Measurements from ENCODE around the gene PGF.

Gene PGF

GRCh38 chr14:74977901-74978385, 22.5 kb upstream of the PGF start:
- DNase-seq: no peak

DNA sequence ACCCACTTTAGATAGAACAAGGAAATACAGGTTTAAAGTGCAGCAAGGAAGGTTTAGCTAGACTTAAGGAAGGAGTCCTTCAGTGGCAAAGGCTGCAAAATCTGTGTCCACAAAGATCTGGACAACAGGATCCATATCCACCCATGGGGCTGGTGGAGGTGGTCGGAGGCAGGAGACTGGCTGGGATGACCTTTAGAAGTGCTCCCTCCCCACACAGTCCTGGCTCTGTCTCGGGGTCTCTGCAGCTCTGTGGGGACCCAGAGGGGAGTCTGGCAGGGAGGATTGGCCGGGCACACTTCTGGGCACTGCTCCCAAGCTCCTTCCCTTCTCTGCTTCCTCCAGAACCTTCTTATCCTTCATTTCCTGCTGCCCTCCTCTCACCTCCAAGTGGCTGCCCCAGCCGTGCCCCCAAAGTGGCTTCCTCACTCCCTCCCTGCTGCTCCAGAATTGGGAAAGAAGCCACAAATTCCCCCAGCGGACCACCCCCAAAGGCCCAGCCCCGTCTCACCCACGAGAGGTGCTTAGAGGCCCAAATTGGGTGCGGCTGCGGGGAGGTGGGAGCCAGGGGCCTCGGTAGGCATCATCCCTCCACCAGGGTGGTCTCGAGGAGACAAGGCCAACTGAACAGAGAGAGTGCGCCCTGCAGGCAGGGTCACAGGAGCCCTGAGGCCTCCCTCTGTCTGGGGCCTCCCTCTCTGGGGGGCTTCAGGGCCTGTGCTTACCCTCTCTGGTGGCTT, 21.9 kb upstream of the PGF start:
- no peak for DNase-seq

GRCh38 chr14:74976264-74977113, 21.1 kb upstream of the PGF start:
- no peak for DNase-seq

- DNase-seq: no peak
Observed at GRCh38 chr14:74975059-74975810, 19.8 kb upstream of the PGF start.

DNA sequence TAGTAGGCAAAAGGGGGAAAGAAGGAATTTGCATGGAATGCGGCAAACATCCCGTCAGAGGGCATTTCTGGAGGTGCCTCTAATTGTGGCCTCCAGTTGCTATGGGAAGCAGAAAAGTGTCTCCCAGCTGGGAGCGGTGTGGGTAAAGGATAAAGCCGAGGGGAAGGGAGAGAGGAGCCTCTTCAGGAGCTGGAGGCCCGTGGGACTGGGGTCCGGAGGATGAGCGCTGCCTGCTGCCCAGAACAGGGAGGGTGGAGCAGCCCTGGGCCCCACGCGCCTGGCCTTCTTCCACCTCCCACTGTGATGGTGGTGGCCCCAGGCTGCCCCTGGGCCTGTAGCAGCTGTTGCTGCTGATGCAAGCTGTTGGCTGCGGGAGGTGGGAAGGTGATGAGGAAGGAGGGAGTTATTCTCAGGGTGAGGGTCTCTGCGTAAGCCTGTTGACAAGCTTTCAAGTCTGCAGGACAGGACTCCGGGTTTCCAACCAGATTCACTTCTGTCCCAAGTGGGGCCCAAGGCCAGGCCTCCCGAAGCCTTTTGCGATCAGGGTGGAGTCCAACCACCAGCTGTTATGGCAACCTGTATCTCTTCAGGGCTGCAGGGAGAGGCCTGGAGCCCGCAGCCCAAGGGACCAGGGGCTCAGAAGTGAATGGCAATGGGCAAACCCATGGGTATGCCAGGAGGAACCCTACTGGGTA, 19.1 kb upstream of the PGF start:
- no peak for DNase-seq

GRCh38 chr14:74973905-74974363, 18.5 kb upstream of the PGF start:
- no peak for DNase-seq

GRCh38 chr14:74973003-74973653, 17.7 kb upstream of the PGF start:
- DNase-seq: peak in 1 of 2 donors; percentile 23

- no peak for DNase-seq
Observed at GRCh38 chr14:74968811-74969210, 13.4 kb upstream of the PGF start.

- no peak for DNase-seq
Observed at GRCh38 chr14:74965486-74966153, 10.2 kb upstream of the PGF start.

GRCh38 chr14:74964787-74965485, 9.5 kb upstream of the PGF start:
- DNase-seq: no peak

DNA sequence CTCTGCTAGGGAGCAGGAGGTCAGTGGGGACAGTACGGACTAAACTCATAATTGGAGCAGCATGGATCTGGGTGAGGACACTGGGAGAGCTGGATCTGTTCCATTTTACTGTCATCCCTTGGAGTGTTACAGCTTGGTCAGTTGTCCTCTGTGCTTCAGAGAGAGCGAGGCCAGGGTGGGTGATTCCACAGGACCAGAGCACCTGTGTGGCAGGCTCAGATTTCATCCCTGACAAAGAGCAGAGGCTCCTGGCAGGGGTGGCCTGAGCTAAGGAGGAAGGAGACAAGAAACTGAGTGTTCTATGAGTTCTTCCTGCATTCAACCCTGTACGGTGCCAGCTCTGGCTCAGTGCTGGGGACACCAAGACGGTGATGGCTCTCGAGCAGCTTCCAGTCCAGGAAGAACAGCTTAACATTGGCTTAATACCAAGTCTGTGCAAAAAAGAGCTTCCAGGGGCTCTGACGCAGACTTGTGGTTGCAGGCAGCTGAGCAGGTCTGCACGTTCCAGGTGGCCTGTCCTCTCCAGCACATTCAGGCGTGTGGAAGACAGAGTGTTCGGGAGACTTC, 8.4 kb upstream of the PGF start:
- DNase-seq: no peak

DNA sequence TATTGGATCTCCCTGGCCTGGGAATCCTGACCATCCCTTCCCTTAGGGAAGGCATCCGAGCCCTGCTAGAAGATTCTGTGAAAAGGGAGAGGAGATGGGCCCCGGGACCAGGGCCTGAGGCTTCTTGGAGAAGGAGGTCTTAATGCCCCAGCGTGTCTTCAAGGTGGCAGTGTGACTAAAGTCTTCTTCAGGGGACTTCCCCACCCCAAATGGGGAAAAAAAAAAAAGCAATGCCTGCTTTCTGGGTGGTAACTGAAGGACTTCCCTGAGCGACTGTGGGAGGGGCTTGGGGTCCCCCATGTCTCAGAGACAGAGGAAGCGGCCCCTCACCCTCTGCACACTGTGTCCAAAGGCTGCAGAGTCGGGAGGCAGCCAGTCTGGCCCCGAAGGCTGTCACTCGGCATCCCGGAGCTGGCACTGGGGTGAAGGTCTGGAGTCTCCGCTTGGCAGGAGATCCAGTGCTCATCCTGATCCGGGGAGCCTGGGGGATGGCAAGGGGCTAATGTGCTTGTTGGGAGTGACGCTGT, 7.8 kb upstream of the PGF start:
- DNase-seq: no peak

- peak in 1 of 2 donors; percentile 32 for DNase-seq
Observed at GRCh38 chr14:74962493-74962892, 7.1 kb upstream of the PGF start.

DNA sequence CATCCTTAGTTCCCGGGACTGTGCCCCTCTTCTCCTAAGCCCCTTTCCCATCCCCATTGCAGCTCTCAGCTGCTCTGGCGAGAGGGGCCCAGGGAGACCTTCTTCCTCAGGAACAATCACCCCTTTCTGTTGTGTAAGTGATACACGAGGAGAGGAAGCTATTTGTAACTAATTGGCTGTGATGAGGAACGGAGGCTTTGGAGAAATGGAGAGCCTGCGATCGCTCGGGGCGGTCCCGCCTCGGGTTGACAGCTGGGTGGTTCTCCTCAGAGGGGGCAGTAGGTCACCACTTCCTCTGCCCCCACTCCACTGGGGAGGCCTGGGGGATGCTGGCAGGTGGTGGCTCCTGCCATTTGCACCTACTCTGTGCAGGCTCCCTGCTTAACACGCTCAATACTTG, 6.6 kb upstream of the PGF start:
- DNase-seq: no peak

DNA sequence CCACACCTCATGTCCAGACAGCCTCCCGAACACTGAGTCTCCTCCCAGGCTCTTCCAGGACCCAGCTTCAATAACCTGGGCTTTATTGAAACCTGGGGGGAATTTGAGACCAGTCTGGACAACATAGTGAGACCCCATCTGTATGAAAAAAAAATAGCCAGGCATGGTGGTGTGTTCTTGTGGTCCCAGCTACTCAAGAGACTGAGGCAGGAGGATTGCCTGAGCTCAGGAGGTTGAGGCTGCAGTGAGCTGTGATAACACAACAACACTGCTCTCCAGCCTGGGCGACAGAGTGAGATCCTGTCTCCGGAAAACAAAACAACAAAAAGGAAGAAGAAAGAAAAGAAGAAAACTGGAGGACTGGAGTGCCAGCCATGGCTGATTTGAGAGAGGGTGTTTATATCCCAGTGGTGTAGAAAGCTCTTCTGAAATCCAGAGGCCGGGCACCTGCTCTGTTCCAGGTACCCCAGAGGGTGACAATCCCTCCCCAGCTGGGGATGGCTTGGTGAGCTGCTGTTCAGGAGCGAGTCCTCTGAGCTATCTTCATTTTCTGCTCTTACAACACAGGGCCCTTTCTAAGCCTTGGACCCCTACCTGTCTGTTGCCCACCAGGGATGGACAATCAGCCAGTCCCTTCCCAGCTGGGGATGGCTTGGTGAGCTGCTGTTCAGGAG, 6.0 kb upstream of the PGF start:
- DNase-seq: no peak

DNA sequence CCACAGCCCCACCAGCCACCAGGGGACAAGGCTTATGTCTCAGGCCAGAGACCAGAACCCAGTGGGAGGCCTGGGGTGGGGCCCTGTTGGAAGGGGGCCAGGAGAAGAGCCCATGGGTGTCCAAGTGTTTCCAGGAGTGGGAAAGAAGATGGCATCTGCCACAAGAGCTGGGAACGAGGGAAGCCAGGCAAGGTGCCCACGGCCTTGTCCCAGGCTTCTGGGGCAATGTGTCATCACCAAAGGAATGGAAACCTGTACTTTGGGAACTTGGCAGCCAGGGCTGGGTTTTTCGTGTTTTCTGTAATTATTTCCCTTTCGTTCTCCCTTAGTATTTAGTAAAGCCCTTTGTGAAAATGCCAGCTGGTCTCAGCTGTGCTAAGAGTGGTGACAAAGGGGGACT, 5.3 kb upstream of the PGF start:
- no peak for DNase-seq

DNA sequence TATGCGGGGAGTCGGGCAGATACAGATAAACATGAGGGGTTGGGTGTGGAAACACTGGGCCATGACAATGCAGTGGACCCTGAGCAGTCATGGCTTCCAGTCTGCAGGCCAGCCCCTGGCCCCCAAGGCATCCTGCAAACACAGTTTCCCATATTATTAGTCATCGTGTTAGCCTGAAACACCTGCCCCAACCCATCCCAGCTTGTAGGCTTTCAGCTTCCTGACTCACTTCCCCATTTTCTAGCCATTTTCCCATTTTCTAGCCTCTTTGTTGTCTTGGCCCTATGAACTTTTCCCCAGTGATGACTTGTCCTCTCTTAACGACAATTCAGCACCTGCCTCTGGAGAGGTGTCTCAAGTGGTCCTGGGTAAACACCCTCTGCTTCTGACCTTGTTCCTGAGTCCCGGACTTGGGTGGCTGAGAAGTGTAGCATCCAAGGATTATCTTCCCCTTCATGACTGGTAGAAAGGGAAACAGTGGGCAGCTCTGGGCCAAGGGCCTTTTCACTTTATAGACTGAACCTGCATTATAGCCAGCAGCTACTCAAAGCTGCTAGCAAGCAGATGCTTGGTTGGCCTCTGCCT, 4.3 kb upstream of the PGF start:
- DNase-seq: no peak

- no peak for DNase-seq
Observed at GRCh38 chr14:74956280-74957072, 1.1 kb upstream of the PGF start.

DNA sequence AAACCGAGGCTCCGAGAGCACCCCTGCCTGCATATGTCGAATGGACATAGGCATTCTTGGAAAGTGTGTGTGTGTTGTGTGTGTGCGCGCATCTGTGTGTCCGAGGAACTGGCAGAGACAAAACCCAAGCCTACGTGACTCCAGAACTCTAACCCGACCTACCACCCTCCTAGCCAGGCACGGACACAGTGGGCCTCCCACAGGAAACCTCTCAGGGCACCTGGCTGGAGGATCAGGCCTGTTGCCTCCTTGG, 556 bp upstream of the PGF start:
- no peak for DNase-seq

Measured in CD4-positive, alpha-beta T cell treated with Interleukin-1 beta for 1 hour (primary cell).